HepG2 (cell line): ENCODE measurements around the gene SLC9A9.

Source experiments
- EP300 ChIP-seq, 3 experiments: sonication (generic) in 1 of 3; formaldehyde crosslinking in 1 of 3; IDR thresholded peaks; 2 replicates each; pipeline versions ENCODE4 v1.5.1 to v1.6.1; 2011 to 2020; ENCODE audit warnings: low read depth in 2 of 3, low read length in 2 of 3, borderline replicate concordance in 1 of 3, improper control_type of control experiment in 1 of 3, mild to moderate bottlenecking in 1 of 3, missing genetic modification reagents in 1 of 3, moderate library complexity in 1 of 3
- MEIS1 ChIP-seq: sonication (generic); formaldehyde crosslinking; IDR thresholded peaks from 2 replicates; pipeline ENCODE4 v1.9.0; 2021; ENCODE audit warnings: mild to moderate bottlenecking, missing genetic modification reagents, moderate library complexity, borderline replicate concordance
- TCF7L2 ChIP-seq: IDR thresholded peaks from 2 replicates; pipeline ENCODE4 v1.6.1; 2011; ENCODE audit warnings: mild to moderate bottlenecking, low read depth, low read length, moderate library complexity
- ZNF678 ChIP-seq: sonication (generic); formaldehyde crosslinking; IDR thresholded peaks from 2 replicates; pipeline ENCODE4 v1.4.0; 2020; ENCODE audit warnings: mild to moderate bottlenecking, missing genetic modification reagents
- TF ChIP-seq, protein P1 (sequence below): sonication (generic); formaldehyde crosslinking; IDR thresholded peaks from 2 replicates; pipeline ENCODE4 v1.8.0; 2022; ENCODE audit warnings: low read depth, missing genetic modification reagents

DNA sequence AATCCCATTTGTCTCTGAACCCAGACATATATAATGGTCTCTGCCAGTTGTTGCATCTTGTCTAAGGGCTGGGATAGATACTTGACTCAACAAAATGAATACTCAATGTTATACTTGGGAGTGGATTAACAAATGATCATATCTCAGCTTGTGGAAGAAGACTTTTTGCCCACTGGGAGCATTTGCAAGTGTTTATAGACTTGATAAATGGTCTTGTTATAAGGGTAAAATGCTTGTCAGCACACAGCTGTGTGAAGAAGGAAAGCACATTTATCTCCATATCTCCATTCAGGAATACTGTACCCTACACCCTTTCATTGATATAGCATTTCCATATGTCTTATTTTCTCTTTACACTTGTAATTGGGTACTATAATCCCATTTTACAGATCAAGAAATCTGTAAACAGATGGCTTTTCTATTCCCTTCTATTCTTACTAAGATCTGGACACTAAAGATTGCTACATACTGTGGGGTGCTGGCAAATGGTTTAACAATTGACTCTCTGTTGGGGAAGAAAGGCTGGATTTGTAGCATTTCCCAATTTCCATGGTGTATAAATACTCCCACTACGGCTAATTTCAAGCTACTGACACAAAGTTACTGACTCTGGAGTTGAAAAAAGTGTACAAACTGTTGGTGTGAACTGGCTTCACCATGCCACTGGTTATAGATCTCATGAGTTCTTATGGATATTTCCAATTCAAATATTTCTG is 574.1 kb downstream of the SLC9A9 start:
- TF ChIP-seq ZNF678 (CRISPR knock-in tag), result no peak
- TF ChIP-seq TCF7L2, result no peak
- no peak for TF ChIP-seq EP300 (IDR thresholded peaks at IDR 0.05; ENCODE audit: low read depth in 2 of 2, low read length in 2 of 2)
- no peak for TF ChIP-seq EP300 (CRISPR knock-in tag; IDR thresholded peaks at IDR 0.05; ENCODE audit: borderline replicate concordance)
- TF ChIP-seq, protein P1, sequence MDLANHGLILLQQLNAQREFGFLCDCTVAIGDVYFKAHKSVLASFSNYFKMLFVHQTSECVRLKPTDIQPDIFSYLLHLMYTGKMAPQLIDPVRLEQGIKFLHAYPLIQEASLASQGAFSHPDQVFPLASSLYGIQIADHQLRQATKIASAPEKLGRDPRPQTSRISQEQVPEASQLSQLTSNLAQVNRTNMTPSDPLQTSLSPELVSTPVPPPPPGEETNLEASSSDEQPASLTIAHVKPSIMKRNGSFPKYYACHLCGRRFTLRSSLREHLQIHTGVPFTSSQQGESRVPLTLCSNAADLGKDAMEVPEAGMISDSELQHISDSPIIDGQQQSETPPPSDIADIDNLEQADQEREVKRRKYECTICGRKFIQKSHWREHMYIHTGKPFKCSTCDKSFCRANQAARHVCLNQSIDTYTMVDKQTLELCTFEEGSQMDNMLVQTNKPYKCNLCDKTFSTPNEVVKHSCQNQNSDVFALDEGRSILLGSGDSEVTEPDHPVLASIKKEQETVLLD (CRISPR knock-in tag), result no peak
- TF ChIP-seq MEIS1 (CRISPR knock-in tag), result no peak
